GM12872 (cell line): ENCODE data around the gene FHL1.

Experiments
- TF ChIP-seq, protein P1 (sequence below): IDR thresholded peaks from 3 replicates; pipeline ENCODE4 v1.5.1; 2011; ENCODE audit warnings: low read depth, mild to moderate bottlenecking, low read length, moderate library complexity; ENCODE audit not compliant: insufficient read depth

Gene FHL1

GRCh38 chrX:136148391-136148790 is 1.1 kb downstream of the FHL1 start:
- TF ChIP-seq, protein P1, sequence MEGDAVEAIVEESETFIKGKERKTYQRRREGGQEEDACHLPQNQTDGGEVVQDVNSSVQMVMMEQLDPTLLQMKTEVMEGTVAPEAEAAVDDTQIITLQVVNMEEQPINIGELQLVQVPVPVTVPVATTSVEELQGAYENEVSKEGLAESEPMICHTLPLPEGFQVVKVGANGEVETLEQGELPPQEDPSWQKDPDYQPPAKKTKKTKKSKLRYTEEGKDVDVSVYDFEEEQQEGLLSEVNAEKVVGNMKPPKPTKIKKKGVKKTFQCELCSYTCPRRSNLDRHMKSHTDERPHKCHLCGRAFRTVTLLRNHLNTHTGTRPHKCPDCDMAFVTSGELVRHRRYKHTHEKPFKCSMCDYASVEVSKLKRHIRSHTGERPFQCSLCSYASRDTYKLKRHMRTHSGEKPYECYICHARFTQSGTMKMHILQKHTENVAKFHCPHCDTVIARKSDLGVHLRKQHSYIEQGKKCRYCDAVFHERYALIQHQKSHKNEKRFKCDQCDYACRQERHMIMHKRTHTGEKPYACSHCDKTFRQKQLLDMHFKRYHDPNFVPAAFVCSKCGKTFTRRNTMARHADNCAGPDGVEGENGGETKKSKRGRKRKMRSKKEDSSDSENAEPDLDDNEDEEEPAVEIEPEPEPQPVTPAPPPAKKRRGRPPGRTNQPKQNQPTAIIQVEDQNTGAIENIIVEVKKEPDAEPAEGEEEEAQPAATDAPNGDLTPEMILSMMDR = no peak

- TF ChIP-seq, protein P1 = no peak
Observed at GRCh38 chrX:136154998-136155397, 7.7 kb downstream of the FHL1 start.

GRCh38 chrX:136156560-136157117 is 9.3 kb downstream of the FHL1 start:
- TF ChIP-seq, protein P1 = no peak

GRCh38 chrX:136157187-136157586 is 9.9 kb downstream of the FHL1 start:
- TF ChIP-seq, protein P1 = no peak

DNA sequence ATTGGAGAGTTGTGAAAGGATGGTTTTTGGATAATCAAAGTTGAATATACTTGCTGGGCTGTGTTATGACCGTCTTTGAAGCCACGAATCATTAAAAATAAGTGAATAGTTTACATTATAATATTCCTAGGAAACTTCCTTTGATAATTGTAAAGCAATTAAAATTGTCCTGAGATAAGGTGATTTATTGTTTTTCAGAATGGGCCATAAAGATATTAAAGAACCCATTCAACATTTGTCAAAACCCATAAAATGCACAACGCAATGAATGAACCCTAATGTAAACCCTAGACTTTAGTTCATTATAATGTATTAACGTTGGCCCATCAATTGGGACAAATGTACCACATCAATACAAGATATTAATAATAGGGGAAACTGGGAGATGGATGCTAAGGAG is 11.4 kb downstream of the FHL1 start:
- TF ChIP-seq, protein P1 = no peak

DNA sequence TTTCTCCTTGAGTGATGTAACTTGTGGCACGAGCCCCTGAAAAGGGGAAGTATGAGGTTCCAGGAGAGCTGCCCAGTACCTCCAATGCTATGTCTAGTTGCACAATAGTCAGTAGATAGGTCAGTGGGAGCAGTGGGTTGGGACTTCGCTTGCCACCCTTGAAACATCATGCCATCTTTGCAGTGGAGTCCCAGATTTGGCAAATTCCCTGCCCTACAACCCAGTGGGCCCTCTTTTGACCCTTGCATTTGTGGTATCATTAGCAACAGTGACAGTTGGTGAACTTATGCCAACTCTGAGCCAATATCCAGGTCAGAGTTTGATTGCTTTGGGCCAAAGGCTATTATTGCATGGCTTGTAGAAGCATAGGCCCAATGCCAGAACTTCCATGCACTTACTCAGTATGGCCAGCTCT is 12.3 kb downstream of the FHL1 start:
- TF ChIP-seq, protein P1 = no peak

GRCh38 chrX:136162827-136163570 is 15.7 kb downstream of the FHL1 start:
- TF ChIP-seq, protein P1 = peak; percentile 75
